H1 (cell line): ENCODE results near the gene CAMK1. TPM values are rescaled to one million over a fixed set of nuclear protein-coding genes. Genes with fewer than 3 reads are reported as not detected.

Experiments
- ATF2 ChIP-seq: IDR thresholded peaks from 2 replicates; pipeline ENCODE4 v1.6.1; 2012; ENCODE audit warnings: low read length, inconsistent platforms
- BACH1 ChIP-seq: IDR thresholded peaks from 2 replicates; pipeline ENCODE4 v1.6.1; 2012; ENCODE audit warnings: low read length, improper control_type of control experiment
- NANOG ChIP-seq: IDR thresholded peaks from 2 replicates; pipeline ENCODE4 v1.6.1; 2011; ENCODE audit warnings: low read length, low read depth, mild to moderate bottlenecking, inconsistent platforms; ENCODE audit not compliant: insufficient read depth, poor library complexity, severe bottlenecking
- SRF ChIP-seq: IDR thresholded peaks from 2 replicates; pipeline ENCODE4 v1.6.1; 2011; ENCODE audit warnings: mild to moderate bottlenecking, low read depth, low read length, moderate library complexity
- TCF12 ChIP-seq: IDR thresholded peaks from 2 replicates; pipeline ENCODE4 v1.6.1; 2011; ENCODE audit warnings: low read depth, mild to moderate bottlenecking, low read length
- USF2 ChIP-seq: IDR thresholded peaks from 2 replicates; pipeline ENCODE4 v1.6.1; 2011; ENCODE audit warnings: low read length, improper control_type of control experiment
- polyA plus RNA-seq, 7 experiments: library from polyadenylated mRNA; depleted of rRNA in 3 of 7; stranded (reverse) in 5 of 7; unstranded in 2 of 7; fragments of >200 nt in 5 of 7; fragments of 200-250 nt in 2 of 7; gene quantifications; 1 replicate in 5 of 7; 2 replicates in 1 of 7; 4 replicates in 1 of 7; pipeline versions ENCODE4 v1.2.1 to v1.2.3, GENCODE V29; 2011 to 2013; ENCODE audit warnings: missing spikeins in 2 of 7, mixed read lengths in 2 of 7
- total RNA-seq: library from RNA; stranded (reverse); fragmentation: NEBNext Ultra II Directional; extraction: Animal tissue kit (Norgen Biotek cat#: 25700); gene quantifications from 2 replicates; pipeline ENCODE4 v1.2.1, GENCODE V29; 2021

CAMK1 gene
- total and polyA plus RNA-seq, 2 of the 8 experiments (the other 6 are each of a cell fraction or from before 2014, with no cell fraction given) = 4.9 to 5.1 TPM

- TF ChIP-seq BACH1 (no peak), SRF (no peak), TCF12 (no peak), ATF2 (no peak), NANOG (no peak), USF2 (no peak)
Measured at GRCh38 chr3:9803494-9803893, 33.7 kb upstream of the CAMK1 start (continued).
